Measurements from ENCODE around the gene PCCA. TPM values are rescaled to one million over a fixed set of nuclear protein-coding genes. Genes with fewer than 3 reads are reported as not detected.

Gene PCCA
- total and polyA plus RNA-seq, 2 donors (not counting 3 experiments of a cell fraction or from before 2014, with no cell fraction given) = 5.7 to 20.2 TPM

DNA sequence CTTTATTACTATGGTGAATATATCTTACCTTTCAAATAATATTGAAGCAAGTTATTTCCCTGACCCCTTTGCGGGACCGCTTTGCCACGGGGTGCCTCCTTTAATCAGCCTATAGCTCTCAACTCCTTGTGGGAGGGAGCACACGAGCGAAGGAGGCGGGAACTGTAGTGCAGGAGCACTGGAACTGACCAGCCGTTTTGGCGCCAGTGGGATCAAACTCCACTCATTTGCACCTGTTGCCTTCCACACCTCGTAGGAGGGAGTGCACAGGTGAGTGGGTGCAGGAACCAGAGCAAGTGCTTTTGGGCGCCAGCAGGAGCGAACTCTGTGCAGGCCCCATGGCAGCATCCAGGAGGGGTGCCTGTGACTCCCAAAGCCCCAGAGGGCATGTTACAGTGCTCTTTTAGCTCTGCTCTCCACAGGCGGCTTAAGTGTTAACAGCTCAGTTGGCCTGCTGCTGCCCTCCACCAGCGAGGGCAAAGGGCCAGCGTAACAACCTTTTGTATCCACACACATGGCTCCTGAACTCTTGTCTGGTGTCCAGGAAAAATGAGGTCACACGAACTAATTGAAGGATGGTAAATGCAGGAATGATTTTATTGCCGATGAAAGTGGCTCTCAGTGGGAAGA lies 292.8 kb downstream of the PCCA start:
- Histone ChIP-seq H3K36me3 (ENCODE audit: control insufficient read depth in 2 of 2, extremely low read depth in 1 of 2, insufficient read depth in 2 of 2, low read length in 2 of 2) (no peaks in the 10 kb centered on the region), H3K4me3 (replicated peaks in 1 of 3; ENCODE audit: insufficient read depth in 1 of 3, low read depth in 1 of 3, low read length in 3 of 3) (no peak overlapping the region), H4K20me1 (replicated peaks; ENCODE audit: control insufficient read depth, extremely low read depth, insufficient read depth, low read length) (no peaks in the 10 kb centered on the region), H3K79me2 (ENCODE audit: control insufficient read depth, insufficient read depth, low read length) (no peaks in the 10 kb centered on the region), H2AFZ (ENCODE audit: low read depth, low read length) (no peak overlapping the region), H3K9me1 (replicated peaks; ENCODE audit: control insufficient read depth, extremely low read depth, insufficient read depth, low read length) (no peaks in the 10 kb centered on the region), H3K4me1 (ENCODE audit: control insufficient read depth, extremely low read depth, insufficient read depth, low read length) (no peaks in the 10 kb centered on the region), H3K9me3 (replicated peaks; ENCODE audit: control insufficient read depth, insufficient read depth, low read length) (no peaks in the 10 kb centered on the region), H3K27ac (ENCODE audit: insufficient read depth, low read depth, low read length) (no peak overlapping the region), H3K4me2 (ENCODE audit: insufficient read depth, low read length) (no peak overlapping the region), H3K9ac (replicated peaks; ENCODE audit: extremely low read depth, insufficient read depth, low read length) (no peak overlapping the region), H3K27me3 (ENCODE audit: control insufficient read depth in 2 of 2, insufficient read depth in 2 of 2, low read length in 2 of 2) (no peaks in the 10 kb centered on the region)
- dilution Hi-C loops (cut with MboI; ENCODE audit: extremely low pct_ligation_motif_present, low sequenced_read_pairs) (no loop called here), intact Hi-C loops (cut with micrococcal nuclease) (no loop called here)
- no TSS peak for BruUV-seq (replicated peaks)
- DNase-seq (ENCODE audit: low read depth, low spot score) (no peak), FAIRE-seq (no peak)
- POLR2A ChIA-PET = no interaction called here
- TF ChIP-seq, protein P1, sequence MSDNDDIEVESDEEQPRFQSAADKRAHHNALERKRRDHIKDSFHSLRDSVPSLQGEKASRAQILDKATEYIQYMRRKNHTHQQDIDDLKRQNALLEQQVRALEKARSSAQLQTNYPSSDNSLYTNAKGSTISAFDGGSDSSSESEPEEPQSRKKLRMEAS (IDR thresholded peaks at IDR 0.05; ENCODE audit: insufficient read depth, insufficient read length) = no peak
- TF ChIP-seq POLR2AphosphoS5 (IDR thresholded peaks at IDR 0.05; ENCODE audit: insufficient read depth, low read depth, low read length) (no peak), GATA2 (IDR thresholded peaks at IDR 0.05; ENCODE audit: insufficient read depth, insufficient read length, low read depth, low read length) (no peak), JUN (IDR thresholded peaks at IDR 0.05; ENCODE audit: borderline replicate concordance, insufficient read depth, insufficient read length, low read depth) (no peak), POLR2A (IDR thresholded peaks at IDR 0.05; ENCODE audit: low read depth, low read length) (no peak), MYC (IDR thresholded peaks at IDR 0.05; ENCODE audit: low read depth, low read length) (no peak), FOS (IDR thresholded peaks at IDR 0.05; ENCODE audit: borderline replicate concordance, insufficient read depth, low read length) (no peak), EZH2 (IDR thresholded peaks at IDR 0.05; ENCODE audit: borderline replicate concordance, low read depth, low read length, severe bottlenecking) (no peak)
- TF ChIP-seq, protein P2, sequence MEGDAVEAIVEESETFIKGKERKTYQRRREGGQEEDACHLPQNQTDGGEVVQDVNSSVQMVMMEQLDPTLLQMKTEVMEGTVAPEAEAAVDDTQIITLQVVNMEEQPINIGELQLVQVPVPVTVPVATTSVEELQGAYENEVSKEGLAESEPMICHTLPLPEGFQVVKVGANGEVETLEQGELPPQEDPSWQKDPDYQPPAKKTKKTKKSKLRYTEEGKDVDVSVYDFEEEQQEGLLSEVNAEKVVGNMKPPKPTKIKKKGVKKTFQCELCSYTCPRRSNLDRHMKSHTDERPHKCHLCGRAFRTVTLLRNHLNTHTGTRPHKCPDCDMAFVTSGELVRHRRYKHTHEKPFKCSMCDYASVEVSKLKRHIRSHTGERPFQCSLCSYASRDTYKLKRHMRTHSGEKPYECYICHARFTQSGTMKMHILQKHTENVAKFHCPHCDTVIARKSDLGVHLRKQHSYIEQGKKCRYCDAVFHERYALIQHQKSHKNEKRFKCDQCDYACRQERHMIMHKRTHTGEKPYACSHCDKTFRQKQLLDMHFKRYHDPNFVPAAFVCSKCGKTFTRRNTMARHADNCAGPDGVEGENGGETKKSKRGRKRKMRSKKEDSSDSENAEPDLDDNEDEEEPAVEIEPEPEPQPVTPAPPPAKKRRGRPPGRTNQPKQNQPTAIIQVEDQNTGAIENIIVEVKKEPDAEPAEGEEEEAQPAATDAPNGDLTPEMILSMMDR (IDR thresholded peaks at IDR 0.05; ENCODE audit: extremely low read depth in 1 of 2, insufficient read depth in 1 of 2, low read depth in 1 of 2, low read length in 2 of 2) = no peak
- CTCF ChIA-PET = interaction anchor here (0.5 to 1.4 kb wide), 3 partner anchors 18 to 133 kb away, joined by 3 to 4 read pairs (median 3); no protein-coding TSS in a partner anchor
